HFFc6 (cell line): Measurements from ENCODE around the gene DNTTIP2. TPM values are rescaled to one million over a fixed set of nuclear protein-coding genes. Genes with fewer than 3 reads are reported as not detected.

ENCODE experiments used
- DNase-seq: peaks from one replicate; pipeline ENCODE4 v3.0.0-alpha.2; 2018
- H3K27ac Mint-ChIP-seq: 2 replicates; pipeline ENCODE4 v1.8.0; 2020; ENCODE audit warnings: mild to moderate bottlenecking, mixed read lengths
- H3K27me3 Mint-ChIP-seq: 2 replicates; pipeline ENCODE4 v1.8.0; 2021; ENCODE audit warnings: mild to moderate bottlenecking, moderate library complexity, mixed read lengths; ENCODE audit not compliant: insufficient read depth
- H3K36me3 Mint-ChIP-seq: 2 replicates; pipeline ENCODE4 v1.8.0; 2021; ENCODE audit warnings: low read depth, mixed read lengths
- H3K4me1 Mint-ChIP-seq: 2 replicates; pipeline ENCODE4 v1.8.0; 2020; ENCODE audit warnings: low read depth, mixed read lengths
- H3K4me3 Mint-ChIP-seq: 2 replicates; pipeline ENCODE4 v1.8.0; 2020; ENCODE audit warnings: mild to moderate bottlenecking, moderate library complexity, mixed read lengths
- H3K9me3 Mint-ChIP-seq: 2 replicates; pipeline ENCODE4 v1.8.0; 2020; ENCODE audit warnings: mild to moderate bottlenecking, mixed read lengths
- CTCF ChIP-seq: fragments of 200-600 bp; sonication (generic); IDR thresholded peaks from 2 replicates; pipeline ENCODE4 v1.5.0; 2021; ENCODE audit warnings: antibody characterized with exemption, mild to moderate bottlenecking
- total RNA-seq, 6 experiments: library from RNA; stranded (reverse); fragmentation: NEBNext Ultra II Directional; extraction: Animal tissue kit (Norgen Biotek cat#: 25700); gene quantifications; 2 replicates in 1 of 6; 3 replicates in 5 of 6; pipeline ENCODE4 v1.2.3, GENCODE V29; 2021

The DNTTIP2 gene
- total RNA-seq, 6 experiments from 2014 or later: 51.8 to 65.7 (median 60.1) TPM

GRCh38 chr1:93888900-93889299 lies 9.9 kb upstream of the DNTTIP2 start:
- no peak overlapping the region for H3K27ac Mint-ChIP-seq
- peaks cover 8% of the 10 kb centered on the region; the same call in 1 of the 2 replicates for H3K36me3 Mint-ChIP-seq
- H3K9me3 Mint-ChIP-seq: no peaks in the 10 kb centered on the region
- no peak for DNase-seq
- H3K27me3 Mint-ChIP-seq: no peaks in the 10 kb centered on the region
- H3K4me3 Mint-ChIP-seq: no peak overlapping the region
- no peaks in the 10 kb centered on the region for H3K4me1 Mint-ChIP-seq
- no peak for TF ChIP-seq CTCF

GRCh38 chr1:93882269-93882668 lies 3.3 kb upstream of the DNTTIP2 start:
- Mint-ChIP-seq H3K27ac (no peak overlapping the region), H3K36me3 (peaks cover 25% of the 10 kb centered on the region), H3K9me3 (no peaks in the 10 kb centered on the region), H3K4me3 (no peak overlapping the region), H3K27me3 (no peaks in the 10 kb centered on the region; the same call in 1 of the 2 replicates), H3K4me1 (peaks cover 31% of the 10 kb centered on the region)
- DNase-seq: no peak
- TF ChIP-seq CTCF: no peak

- peaks cover 45% of the 10 kb centered on the region for H3K4me1 Mint-ChIP-seq
- no peaks in the 10 kb centered on the region for H3K9me3 Mint-ChIP-seq
- H3K4me3 Mint-ChIP-seq: no peak overlapping the region
- H3K27me3 Mint-ChIP-seq: no peaks in the 10 kb centered on the region; the same call in 1 of the 2 replicates
- DNase-seq: peak; percentile 59
- peaks cover 38% of the 10 kb centered on the region for H3K36me3 Mint-ChIP-seq
- no peak for TF ChIP-seq CTCF
- H3K27ac Mint-ChIP-seq: peak overlapping the region; percentile 25; the same call in 1 of the 2 replicates
Measured at GRCh38 chr1:93880731-93881130, 1.7 kb upstream of the DNTTIP2 start.

GRCh38 chr1:93878501-93878888 lies 511 bp downstream of the DNTTIP2 start:
- peak overlapping the region; percentile 96 for H3K4me3 Mint-ChIP-seq
- peak overlapping the region; percentile 97 for H3K27ac Mint-ChIP-seq
- H3K27me3 Mint-ChIP-seq: no peaks in the 10 kb centered on the region; the same call in 1 of the 2 replicates
- H3K36me3 Mint-ChIP-seq: peaks cover 52% of the 10 kb centered on the region
- DNase-seq: peak; percentile 36
- peaks cover 51% of the 10 kb centered on the region for H3K4me1 Mint-ChIP-seq
- H3K9me3 Mint-ChIP-seq: no peaks in the 10 kb centered on the region
- TF ChIP-seq CTCF: no peak

GRCh38 chr1:93877529-93877928 lies 1.5 kb downstream of the DNTTIP2 start:
- no peak for DNase-seq
- peak overlapping the region; percentile 96 for H3K4me3 Mint-ChIP-seq
- H3K36me3 Mint-ChIP-seq: peaks cover 45% of the 10 kb centered on the region
- peaks cover 46% of the 10 kb centered on the region for H3K4me1 Mint-ChIP-seq
- peak overlapping the region; percentile 57; the same call in 1 of the 2 replicates for H3K27ac Mint-ChIP-seq
- no peak for TF ChIP-seq CTCF
- no peaks in the 10 kb centered on the region; the same call in 1 of the 2 replicates for H3K27me3 Mint-ChIP-seq
- H3K9me3 Mint-ChIP-seq: no peaks in the 10 kb centered on the region
